GM19372 (cell line): Measurements from ENCODE around the gene DPEP3.

Experiments used
- ATAC-seq: cut with Tn5 transposase; IDR thresholded peaks from one replicate; pipeline ENCODE4 v1.9.1; 2021; ENCODE audit warnings: mild to moderate bottlenecking, low read depth, moderate library complexity; ENCODE audit not compliant: unreplicated experiment

Gene DPEP3

GRCh38 chr16:67967958-67968399, 12.3 kb downstream of the DPEP3 start:
- ATAC-seq = peak; percentile 24

GRCh38 chr16:67967183-67967957, 12.9 kb downstream of the DPEP3 start:
- no peak for ATAC-seq

- ATAC-seq = no peak
These were observed 13.6 kb downstream of the DPEP3 start for GRCh38 chr16:67966549-67967182.

- ATAC-seq = no peak
These were observed 14.4 kb downstream of the DPEP3 start for GRCh38 chr16:67965668-67966548.

DNA sequence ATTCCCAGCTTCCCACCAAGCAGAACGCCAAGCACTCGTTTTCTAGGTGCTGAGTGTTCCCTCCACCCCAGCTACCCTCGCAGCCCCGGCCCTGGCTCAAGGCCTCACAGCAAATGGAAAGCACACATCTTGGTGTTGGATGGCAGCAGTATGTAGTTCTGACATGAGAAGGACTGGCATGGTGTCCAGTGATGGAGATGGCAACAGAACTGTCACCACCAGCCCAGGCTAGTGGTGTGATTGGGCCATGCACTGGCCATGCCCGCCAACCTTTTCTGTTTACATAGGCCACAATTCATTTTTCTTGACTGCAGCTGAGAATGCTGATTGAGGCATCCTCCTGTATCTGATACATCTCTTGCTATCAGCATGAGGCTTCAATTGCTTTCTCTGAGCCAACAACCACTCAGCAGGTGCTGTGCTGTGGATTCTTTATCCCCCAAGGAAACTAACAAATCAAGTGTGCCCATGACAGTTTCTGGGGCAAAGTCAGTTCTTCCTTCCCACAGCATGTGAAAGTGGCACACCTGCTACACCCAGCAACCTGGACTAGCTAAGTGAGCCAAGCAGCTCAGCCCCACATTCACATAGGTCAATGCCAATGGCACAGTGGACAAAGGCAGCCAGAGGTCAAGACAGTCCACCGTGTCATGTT, 15.7 kb downstream of the DPEP3 start:
- ATAC-seq = no peak

DNA sequence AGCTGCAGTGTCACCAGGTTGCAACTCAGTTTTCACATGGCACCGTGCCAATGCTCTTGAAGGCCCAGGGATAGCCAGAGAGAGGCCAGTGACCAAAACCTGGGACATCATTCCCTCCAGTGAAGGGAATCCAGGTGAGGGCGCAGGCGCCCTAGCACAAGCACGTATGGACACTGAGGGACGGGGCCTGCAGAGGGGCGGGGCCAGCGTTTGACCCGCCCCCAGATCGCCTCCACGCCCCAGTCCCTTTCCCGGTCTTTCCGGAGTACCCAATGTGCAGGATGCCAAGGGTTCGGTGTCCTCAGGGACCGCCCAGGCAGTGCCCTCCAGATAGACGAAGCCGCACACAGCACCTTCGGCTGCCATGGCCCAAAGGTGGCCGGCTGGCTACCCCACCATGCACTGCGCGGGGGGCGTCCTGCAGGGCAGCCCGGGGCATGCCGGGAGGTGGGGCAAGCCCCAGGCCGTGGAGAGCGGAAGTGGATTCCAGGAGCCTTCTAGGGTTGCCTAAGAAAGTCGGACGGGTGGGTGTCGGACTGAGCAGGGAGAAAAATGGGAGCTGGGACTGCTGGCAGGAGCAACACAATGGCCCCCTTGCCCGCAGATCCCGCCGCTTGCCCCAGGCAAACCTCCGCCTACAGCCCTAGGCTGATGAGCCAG, 16.5 kb downstream of the DPEP3 start:
- no peak for ATAC-seq

DNA sequence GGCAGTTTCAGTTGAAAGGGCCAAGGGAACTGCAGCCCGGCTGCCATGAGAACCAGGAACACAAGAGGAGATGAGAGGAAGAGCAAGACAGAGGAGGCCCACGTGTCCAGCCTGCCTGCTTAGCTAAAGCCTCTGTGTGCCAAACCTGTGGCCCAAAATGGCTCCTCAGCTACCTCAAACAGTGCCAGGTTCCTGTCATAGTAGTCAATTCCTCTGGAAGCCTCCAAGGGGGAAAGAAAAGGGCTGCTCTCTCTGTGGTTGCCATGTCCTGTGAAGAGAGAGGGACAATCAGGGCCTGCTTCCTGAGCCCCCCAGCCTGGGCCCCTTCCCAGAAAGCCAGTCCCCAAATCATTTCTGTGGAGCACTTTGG, 17.0 kb downstream of the DPEP3 start:
- ATAC-seq = no peak

DNA sequence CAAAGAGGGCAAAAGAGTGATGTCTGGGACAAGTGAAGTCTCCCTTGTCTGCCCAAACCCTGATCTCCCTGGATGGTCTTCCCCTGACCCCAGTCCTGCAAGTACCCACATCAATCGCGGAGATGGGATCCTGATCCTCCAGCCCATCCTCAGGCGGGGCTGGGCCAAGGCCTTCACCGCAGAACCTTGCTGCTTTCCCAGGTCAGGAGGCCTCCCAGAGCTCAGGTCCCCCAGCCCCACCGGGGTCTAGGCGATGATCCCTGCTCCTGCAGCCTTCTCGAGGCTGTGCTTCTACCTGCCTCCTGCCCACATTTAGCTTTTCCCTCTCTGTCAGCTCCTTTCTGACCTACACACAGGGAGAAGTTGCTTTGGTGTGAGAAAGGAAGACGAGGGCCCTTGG, 18.2 kb downstream of the DPEP3 start:
- no peak for ATAC-seq

- ATAC-seq = no peak
These were observed 18.7 kb downstream of the DPEP3 start for GRCh38 chr16:67961551-67961957.

DNA sequence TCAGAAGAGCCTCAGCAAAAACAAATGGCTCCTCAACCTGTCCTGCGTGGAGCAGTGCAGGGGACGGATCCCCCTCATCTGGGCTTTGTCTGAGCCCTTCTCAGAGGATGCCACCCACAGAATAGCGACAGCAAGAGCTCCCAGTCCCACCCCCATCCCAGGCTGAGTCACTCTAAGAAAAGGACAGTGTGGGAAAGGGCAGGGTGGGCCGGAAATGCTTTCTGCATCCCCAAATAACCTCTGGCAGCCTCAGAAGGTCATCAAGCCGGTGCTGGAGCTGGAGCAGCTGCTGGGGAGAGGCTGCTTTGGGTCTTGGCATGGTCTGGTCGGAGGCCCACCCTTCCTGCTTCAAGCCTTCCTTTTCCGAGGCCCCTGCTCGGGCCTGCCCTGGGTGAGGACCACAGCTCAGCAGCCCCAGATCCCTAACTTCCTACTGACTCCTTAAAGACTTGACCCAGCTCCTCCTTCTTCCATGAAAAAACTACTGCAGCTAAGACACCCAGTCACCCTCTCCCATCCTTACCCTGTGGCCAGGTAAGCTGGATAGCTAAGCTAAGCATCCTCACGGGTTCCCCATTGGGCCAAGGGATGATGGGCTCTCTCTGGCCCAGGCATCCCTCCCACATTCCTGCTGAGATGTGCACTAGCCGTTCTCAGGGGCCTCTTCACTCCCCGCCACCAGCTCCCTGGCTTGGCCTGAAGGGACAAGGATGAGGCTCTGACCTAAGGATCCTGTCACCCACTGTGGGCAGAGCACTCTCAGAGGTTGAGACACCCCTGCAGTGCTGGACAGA, 20.6 kb downstream of the DPEP3 start:
- ATAC-seq = no peak

DNA sequence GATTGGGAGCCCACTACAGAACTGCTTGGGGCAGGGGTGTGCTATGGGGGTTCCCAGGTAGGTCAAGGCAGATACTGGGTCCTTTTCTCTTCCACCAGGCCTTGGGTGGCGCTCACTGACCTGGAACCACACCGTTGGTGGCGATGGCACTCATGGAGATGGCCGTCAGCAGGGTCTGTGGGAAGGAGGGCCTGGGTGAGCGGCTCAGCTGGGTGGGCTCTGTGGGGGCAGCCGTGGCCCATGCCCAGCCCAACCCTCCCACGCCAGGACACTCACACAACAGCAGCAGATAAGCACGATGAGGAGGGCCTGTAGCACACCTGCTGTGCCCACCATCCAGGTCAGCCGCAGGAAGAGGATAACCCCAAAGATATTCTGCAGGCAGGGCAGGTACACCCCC, 22.7 kb downstream of the DPEP3 start:
- ATAC-seq = no peak

DNA sequence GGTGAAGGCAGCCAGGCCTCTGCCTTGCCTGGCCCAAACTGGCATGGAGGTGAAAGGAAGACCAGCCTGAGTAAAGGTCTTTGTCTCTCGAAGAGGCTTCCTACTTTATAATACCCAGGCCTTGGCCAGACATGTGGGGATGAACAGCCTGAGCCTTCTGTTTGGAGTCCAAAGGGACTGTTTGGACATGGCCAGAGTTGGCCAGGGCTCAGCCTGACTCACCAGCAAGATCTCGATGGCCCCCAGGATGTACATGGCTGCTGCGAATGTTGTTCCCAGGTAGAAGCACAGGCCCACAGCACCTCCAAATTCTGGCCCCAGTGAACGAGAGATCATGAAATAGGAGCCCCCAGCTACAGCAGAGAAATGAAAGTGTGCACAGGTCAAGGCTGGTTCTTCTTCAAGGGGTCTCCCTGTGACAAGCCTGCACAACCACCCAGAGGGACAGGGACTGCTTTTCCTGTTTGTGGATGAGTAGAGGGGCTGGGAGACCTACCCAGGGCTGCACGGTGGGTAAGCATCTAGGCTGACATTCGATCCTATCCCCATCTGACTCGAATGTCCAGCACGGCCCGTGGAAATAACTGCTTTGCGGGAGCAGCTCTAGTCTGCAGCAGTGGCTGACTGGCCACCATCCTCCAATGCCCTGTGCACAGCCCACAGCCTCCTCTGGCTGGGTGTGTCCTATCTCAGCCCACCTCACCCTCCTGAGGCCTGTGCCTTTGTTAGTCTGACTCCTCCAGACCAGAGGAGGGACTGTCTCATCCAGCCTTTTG, 25.7 kb downstream of the DPEP3 start:
- no peak for ATAC-seq

DNA sequence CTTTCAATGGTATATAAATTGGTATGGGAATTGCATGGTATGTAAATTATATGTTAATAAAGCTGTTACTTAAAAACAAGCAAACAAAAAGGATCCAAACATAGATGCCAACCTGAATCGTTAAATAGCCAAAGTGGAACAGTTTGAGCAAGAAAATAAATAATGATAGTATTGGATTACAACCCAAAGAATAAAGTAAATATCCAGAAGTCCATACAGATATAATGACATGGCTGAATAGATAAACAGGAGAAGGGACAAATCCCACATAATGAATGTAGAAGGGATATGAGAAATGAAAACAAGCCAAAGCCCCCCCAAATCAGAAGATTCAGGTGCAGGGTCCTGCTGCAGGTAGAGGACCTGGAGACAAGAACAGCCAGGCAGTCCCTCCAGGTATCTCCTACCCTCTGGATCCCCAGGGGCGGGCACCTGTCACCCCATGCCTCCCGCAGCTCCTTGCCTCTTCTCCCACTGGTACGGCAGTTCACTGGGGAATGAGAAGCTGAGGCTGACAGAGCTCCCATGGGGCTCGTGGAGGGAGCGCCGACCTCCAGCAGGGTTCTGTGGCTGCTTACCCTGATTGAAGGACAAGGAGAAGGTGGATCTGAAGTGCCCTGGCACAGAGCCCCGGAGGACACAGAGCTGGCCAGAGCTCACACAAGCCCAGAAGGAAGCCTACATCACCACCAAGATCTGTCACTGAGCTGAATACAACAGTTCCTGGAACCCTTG, 26.5 kb downstream of the DPEP3 start:
- no peak for ATAC-seq

GRCh38 chr16:67951485-67951884, 28.8 kb downstream of the DPEP3 start:
- no peak for ATAC-seq

GRCh38 chr16:67950335-67950843, 29.9 kb downstream of the DPEP3 start:
- no peak for ATAC-seq

DNA sequence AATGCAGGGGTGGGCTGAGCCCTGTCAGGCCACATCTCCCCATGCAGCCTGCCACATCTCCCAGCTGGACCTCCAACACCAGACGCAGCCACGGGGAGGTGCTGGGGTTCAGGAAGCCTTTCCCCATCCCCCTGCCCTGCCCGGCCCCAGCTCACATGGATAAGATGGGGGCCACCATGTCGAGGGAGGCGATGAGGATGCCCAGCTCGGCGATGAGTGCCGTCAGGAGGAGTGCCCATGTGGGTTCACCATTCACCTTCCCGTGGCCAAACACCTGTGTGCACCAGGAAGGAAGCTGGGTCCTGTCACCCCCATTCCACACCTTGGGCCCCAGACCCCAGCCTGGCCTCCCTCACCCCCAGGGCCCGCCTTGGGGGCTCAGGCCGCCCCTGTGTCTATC, 30.7 kb downstream of the DPEP3 start:
- ATAC-seq = no peak

DNA sequence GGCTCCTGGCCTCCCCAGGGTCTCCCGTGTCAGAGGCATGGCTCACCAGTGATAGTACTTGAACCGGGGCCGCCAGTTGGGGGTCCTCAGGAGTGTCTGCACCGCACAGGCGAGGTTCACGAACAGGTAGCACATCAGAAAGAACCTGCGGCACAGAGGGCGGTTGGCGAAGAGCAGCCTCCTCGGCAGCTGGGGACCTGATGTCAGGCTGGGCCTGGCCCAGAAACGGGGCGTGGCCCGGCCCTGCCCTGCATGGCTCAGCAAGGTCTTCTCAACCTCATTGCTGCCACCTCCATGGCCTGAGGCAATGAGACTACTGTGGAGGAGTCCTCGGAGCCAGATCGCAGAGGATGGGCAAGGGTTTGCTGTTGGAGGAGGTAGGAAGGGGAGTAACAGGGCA, 32.3 kb downstream of the DPEP3 start:
- no peak for ATAC-seq
